GM19240 (cell line): ENCODE measurements around the gene TENM4.

Experiments
- DNase-seq: peaks from one replicate; pipeline ENCODE4 v3.0.0; 2011; ENCODE audit warnings: low spot score; ENCODE audit not compliant: insufficient read length

The TENM4 gene

DNA sequence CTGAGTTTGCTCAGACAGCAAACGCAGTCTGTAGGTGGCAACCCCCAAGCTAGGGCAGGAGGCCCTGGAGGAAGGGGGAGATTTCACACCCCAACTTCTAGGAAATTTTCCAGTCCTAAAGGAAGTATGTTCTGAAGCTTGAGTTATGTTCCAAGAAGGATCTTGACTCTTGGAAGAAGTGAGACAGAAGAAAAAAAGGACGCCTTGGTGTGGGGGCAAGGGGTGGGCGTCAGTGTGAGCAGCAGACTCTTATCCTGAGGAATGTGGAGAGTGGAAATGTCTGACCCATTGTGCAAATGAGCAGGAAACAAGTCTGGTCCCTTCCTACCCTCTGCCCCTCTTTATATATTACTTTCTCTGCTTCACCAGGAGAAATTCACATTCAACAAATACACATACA is 497.7 kb downstream of the TENM4 start:
- no peak for DNase-seq

DNA sequence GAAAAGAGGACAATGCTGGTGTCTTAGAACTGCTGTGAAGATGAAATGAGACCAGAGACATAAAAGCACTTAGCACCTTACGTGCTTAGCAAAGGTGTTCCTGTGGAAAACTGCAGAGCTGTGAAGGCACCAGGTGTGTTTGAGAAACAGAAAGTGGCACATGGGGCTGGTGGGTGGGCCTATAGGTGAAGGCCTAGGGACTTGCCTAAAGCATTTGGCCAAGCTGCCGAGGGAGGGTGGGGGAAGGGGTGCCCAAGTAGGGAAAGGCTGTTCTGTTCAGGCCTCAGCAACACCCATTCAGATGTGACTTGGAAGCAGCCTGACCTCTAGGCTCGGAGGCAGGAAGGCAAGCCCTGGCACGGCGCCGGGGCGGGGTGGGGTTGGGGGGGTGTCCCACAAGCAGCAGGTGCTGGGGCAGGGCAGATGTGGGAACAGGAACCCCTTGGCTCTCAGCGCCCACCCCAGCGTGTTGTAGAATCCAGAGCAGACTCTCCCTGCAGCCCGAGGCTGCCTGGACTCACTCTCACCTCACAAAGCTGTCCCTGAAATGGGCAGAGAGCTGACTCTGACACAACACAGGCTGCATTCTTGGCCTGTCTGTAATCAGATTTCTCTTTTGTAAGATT is 499.5 kb downstream of the TENM4 start:
- no peak for DNase-seq

DNA sequence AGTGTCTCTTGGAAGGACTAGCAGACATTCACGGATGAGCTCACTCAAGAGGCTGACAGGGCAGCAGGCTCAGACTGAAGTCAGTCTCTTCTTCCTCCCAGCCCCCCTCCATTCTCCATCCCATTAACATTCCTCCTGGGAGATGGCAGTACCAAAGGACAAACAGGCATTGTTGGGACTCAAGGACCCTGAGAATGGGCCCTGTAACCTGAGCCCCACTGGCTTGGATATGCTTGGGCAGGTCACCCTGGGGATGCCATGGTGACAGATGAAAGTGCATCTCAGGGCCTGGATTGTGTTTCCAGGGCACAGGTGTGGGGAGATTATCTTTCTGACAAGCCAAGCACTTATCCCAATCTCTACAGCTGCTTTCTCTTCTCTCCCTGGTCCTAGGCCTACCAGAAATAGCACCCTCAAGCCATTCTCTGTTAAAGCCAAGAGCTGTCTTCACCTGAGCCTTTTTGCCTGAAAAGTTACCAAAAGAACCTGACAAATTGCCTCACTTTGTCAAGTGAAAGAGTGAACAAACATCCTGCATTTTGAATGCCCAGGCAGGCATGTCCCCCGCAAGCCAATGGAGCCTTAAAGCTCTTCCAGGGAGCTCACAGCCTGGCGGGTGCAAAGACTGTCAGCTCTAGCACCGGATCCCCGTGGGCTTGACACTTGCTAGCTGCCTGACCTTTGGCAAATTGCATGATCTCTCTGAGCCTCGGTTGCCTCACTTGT is 500.2 kb downstream of the TENM4 start:
- DNase-seq = no peak

DNA sequence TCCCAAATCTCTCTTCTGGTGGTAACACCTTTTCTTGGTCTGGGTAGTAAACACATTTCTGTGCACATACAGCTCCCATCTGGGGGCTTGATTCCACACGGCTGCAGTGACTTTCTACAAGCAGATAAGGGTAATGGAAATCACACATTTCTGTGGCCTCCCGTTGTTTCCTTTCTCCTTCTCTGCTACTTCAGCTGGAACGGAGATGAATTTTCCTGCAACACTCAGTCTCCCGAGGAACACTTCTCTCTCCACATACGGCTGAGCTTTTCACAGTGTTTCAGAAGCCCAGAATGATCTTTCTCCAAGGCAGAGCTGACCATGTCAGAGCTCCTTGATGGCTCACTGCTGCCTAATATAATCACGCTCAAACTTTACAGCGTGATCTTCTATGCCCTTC is 501.9 kb downstream of the TENM4 start:
- no peak for DNase-seq

DNA sequence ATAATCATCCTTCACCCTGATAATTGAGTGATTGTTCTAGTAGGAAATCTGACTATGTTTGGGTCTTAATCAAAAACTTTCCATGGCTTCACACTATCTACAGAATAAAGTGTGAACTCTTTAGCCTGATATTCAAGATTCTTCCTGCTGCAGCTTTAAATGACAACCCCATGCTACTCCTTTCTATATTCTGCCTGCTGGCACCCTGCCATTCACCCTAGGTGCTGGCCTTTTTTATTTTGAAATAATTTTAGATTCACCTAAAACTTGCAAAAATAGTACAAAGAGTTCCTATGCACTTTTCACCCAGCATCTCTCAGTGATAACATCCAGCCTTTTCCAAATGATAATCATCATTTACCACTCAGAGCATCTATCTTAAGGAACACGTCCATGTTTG is 502.8 kb downstream of the TENM4 start:
- no peak for DNase-seq

DNA sequence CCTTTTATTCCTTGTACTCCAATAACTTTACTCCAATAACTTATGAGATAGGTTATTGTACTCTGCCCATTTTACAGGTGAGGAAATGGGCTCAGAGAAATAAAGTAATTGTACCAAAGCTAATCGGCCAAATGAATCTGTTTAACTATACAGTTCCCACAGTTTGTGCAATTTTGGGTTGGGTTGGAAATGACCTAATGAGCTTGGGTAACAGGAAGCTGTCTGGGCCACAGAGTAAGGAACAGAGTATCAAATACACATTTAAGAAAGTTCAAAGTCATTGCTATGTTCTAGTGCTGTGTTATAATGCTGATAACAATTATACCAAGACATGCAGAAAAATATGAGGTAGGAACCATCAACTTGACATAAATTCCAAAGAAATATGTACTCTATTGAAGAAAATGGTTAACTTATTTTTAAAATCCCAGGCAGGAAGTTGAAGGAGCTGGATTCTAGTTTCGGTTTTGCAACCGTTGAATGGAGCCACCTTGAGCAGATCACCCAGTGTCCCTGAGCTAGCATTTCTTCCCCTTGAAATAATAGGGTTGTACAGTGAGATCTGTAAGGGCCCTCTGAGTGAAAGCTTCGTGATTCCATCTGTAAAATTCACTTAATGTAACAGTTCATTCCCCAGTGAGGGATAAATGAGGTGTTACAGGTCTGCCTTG is 505.3 kb downstream of the TENM4 start:
- no peak for DNase-seq

DNA sequence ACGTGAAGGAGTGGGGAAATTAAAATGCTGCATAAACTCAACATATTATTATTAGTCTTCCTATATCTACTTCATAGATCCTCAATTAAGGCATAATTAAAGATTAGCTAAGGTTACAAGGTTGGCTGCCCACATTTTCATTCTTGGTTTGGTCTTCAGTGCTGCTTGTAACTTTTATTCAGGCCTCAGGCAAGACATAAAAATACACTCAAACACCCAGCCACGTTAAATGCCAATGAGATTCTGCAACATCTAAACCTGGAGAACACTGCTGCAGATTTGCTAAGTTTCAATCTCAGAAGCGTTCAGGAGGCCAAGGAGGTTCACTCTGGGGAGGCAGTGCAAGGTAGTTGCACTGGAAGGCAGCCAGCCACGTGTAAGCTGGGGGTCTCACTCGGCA is 507.5 kb downstream of the TENM4 start:
- no peak for DNase-seq

DNA sequence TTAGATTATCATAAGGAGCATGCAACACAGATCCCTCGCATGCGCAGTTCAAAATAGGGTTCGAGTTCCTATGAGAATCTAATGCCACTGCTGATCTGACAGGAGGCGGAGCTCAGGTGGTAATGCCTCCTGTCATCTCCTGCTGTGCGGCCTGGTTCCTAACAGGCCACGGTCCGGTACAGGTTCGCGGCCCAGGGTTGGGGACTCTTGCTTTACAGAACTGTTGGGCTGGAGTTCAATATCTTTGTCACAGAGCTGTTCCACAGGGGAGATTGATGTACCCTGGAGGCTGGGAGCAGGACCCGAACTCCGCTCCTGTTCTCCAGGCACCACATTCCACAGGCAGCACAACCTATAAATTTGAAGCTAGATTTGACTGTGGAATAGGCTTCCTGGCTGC is 508.1 kb downstream of the TENM4 start:
- DNase-seq = no peak

DNA sequence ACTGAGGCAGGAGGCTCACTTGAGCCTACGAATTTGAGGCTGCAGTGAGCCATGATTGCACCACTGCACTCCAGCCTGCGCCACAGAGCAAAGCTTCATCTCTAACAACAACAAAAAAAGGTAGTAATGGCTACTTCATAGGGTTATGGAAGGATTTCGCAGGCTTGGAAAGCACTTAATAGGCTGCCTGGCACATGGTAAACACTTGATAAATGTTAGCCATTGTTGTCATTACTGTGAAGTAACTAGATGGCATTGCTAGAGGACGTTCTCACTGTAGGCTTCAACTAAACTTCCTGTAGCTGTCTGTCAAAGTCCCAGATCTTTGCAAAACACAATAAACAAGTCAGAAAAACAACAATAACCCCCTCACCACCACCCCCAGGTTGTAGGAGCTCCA is 508.9 kb downstream of the TENM4 start:
- no peak for DNase-seq

DNA sequence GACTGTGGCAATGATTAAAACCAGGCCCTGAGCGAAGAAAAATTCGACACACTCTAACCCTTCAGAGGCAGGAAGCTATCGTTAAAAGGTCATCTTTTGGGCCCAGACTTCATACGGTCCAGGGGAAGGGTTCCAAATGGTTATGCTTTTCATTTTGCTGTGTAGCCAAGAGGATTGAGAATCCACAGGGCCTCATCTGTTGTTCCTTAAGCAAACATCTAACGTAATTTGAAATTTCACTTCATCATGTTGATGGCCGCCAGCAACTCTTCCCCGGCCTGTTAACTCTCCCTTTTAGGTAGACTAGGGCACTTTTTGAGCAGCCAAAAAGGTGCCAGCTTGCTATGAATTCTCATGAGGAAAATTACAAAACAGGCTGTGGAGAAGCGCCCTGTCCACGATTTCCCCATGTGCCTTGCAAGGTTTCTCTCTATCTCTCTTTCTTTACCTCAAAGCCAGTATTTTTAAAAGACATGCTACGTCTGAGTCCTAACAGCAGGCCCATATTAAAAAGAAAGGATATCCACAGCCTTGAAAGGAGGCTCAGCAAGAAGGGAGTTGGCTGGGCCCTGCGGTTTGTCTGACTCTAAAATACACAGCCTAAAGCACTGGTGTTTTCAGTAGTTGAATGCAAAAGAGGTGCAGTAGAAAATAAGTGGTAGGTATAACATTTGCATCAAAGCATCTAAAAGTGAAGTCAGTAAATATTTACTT is 509.9 kb downstream of the TENM4 start:
- no peak for DNase-seq

DNA sequence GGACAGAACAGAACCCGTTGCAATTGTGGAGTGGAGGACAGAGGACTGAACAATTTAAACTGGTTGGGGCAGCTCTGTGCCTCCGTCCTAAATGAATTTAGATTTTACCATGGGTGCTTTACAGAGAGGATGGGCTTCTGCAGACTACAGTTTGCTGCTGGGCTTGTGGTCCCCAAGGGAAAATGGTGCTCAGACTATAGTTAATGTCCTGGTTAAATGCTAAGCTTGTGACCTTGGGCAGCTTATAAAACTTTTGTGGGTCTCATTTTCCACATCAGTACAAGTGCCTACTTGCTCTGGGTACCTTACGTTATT is 511.0 kb downstream of the TENM4 start:
- DNase-seq = no peak

DNA sequence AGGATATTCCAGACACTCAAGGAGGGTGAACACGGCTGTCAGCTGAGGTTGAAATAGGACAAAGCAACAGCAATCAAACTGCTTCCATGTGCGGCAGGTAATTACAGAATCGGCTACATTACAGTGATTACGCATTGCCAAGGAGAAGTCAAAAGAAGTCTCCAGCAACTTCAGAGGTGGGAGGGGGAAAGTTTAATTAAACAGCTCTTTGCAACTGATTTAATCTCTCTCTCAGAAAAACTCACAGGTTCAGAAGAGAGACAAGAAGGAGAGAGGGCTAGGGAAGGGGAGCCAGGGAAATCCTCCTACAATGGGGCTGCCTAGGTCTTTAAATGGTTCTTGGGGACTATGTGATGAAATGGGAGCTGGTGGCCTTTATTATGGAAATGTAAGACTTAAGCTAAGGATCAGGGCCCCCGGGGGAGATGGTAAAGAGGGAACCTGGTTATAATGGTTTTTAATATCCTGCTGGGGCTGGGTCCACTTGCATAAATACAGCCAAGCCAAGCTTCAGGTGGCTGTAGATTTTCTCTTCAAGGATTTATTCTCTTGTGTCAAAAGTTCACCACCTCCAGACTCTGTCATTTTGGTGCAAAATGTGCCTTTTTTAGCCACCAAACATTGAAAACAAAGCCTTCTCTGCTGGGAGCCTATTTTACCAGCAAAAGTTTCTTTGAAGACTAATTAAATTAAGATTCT is 511.5 kb downstream of the TENM4 start:
- no peak for DNase-seq

DNA sequence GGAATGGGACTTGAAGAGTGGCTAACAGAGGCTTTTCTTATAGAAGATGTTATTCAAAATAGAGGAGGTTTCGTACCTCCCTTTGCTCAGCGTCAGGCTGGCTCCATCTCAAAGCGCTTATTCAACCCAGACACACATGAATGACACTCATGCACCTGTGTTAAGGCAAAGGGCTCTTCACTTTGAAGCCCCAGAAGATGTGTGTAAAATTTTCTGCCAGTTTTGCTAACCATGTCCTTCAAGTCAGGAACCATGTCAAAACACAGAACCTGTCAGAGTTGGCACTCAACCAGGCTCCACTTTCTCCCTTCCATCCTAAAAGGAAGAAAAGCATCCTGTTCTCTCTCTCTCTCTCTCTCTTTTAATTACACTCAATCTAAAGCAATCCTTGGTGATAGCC is 513.3 kb downstream of the TENM4 start:
- no peak for DNase-seq

DNA sequence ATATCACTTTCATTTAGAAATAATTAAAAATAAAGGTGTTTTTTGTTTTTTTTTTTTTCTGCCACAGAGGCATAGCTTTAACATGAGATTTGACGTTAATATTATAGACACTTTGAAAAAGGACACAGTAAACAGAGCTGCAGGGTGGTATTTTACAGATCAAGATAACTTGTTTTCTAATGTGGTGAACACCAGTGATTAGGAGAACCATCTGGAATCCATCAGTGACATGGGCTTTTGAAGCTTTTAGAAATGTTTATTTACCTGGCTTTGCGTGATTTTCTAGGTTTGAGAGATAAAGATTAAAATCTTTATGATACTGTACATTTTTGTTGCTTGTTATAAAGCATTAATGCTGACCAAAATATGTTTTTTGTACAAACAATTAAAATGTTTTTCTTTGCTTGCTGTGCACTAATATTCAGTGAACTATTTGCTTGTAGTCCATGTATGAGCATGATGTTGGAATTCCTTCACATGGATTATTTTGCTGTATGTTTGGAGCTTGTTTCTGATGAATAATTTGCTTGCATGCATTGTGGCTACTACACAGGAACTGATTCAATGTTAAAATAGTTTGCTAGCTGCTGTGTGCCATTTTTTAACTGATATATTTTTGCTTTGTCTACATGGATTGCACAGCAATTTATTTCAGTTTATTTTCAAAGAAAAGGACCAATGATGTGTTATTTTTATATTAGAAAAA is 514.0 kb downstream of the TENM4 start:
- no peak for DNase-seq

DNA sequence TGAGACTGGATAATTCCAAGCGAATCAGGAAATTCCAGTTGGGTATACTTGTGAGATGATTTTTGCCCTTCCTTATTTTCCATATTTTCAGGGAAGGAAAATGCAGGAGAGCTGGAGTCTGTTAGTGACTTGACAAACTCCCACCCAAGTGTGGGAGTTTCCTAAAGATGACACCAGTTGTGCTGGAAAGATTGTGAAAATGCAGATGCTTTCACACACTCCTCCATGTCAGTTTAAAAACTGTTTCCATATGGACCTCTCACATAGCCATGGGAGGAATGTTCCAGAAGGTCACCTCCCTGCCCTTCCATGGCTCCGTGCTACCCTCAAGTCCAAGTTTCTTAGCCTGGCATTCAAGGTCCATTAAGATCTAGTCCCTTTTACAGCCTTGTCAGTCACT is 515.4 kb downstream of the TENM4 start:
- DNase-seq = no peak

DNA sequence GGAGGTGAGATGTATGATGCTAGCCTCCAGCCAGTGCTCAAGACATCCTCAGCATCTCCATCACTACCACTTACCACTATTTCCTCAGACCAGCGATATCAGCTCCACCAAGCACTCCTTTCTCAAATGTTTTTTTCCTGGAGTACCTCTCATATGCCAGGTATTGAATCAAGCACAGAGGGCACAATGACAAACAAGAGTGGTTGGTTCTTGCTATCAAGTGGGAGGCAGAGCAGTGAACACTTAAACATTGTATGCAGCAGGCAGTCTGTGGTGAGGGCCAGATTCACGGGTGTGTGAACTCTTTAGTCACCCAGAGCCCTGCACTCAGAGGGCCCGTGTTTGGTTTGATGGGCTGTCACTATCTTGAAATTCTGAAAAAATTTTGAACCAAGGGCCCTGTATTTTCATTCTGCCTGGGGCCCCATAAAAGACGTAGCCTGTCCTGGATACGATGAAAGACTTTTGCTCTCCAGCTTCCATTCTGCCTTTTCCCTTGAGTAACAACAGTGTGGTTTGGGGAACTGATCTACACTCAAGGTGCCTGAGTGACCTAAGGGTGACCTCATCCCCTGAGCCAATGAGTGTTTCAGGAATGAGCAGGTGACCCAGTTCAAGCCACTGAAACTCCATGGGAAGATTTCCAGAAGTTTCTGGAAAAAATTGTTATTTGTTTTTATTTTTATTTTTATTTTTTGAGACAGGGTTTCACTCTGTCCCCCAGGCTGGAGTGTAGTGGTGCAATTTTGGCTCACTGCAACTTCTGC is 517.8 kb downstream of the TENM4 start:
- no peak for DNase-seq

DNA sequence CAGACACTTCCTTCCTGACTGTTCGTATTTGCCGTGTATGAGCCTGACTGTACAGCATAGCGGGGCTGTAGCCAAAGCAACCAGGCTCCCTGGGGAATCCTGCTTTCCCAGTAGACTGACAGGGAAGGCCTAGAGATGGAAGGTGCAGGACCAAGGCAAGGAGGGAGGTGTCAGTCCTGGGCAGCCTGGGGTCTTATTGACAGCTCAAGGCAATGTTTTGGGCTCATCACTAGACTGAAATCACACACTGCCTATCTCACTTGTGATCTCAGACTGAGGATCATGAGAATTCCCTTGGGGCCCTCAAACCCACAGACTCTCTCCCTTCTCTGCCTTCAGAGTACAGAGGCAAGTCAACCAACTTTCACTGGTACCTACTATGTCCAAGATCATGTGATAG is 519.3 kb downstream of the TENM4 start:
- DNase-seq = no peak

DNA sequence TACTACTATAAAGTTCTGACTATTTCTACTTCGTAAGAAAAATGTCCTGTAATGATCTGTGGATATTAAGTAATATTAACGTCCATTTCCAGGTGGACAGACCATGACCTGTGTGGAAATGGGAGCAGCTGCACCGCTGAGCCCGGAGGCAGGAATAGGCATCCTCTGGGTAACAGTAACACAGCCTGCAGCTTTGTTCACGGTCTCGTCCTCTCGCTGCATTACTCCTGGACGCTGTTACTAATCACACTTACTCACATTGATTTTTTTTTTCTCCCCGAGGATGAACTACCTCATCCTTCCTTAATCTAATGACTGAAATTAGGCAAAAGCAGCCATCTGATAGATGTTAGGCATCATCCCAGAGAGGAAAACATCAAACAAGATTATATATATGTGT is 520.5 kb downstream of the TENM4 start:
- no peak for DNase-seq

DNA sequence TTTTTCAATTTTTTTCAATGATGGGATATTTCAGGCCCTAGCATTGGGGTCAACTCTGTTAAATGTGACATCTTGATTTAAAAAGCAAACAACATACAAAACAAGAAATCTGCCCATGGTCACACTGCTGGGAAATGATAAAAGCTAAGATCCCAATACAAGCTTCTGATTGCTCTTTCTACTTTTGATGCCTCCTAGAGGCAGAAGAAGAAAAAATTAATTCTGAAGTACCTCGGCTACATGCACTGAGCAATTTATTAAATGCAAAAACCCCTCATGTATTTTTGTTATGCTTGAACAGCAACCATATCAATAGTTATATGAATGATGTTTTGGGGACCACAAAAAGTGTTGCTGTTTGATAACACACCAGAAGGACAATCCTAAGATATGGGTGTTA is 524.1 kb downstream of the TENM4 start:
- DNase-seq = no peak

DNA sequence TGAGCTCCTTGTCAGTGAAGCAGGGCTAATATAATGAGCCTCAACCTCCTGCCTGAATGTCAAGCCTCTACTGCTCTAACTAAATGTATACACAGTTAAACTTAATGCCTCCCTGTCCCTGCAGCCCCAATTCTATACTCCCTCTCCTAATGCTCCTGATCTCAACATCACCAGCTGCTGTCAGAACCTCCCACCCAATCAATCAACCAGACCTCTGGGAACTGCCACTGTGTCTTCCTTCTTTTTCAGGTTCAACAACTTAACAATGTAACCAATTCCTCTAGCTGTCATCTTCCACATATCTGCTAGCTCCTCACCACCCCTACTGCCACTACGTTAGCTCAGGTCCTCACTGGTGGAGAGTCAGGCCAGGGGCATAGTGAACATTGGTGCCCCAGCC is 526.3 kb downstream of the TENM4 start:
- no peak for DNase-seq
